Mucosa of descending colon (tissue), 3 donors: Measurements from ENCODE around the gene ABLIM1. TPM values are rescaled to one million over a fixed set of nuclear protein-coding genes. Genes with fewer than 3 reads are reported as not detected.
A peak's percentile ranks its signal among the peaks of the same experiment; 100 is the strongest.

Experiments
- ATAC-seq: fragments of 200-7000 bp; cut with Tn5 transposase; one replicate; pipeline ENCODE4 v1.9.1; 2020; ENCODE audit warnings: mild to moderate bottlenecking, moderate library complexity
- DNase-seq, 3 donors: peaks; one replicate each; pipeline ENCODE4 v3.0.0-alpha.2; 2020
- H3K36me3 ChIP-seq: fragments of 200-600 bp; one replicate; pipeline ENCODE4 v1.8.0; 2021; ENCODE audit warnings: low read depth, mild to moderate bottlenecking
- H3K4me1 ChIP-seq: fragments of 200-600 bp; one replicate; pipeline ENCODE4 v1.8.0; 2021; ENCODE audit warnings: low read depth, mild to moderate bottlenecking
- H3K4me3 ChIP-seq: fragments of 200-600 bp; one replicate; pipeline ENCODE4 v1.8.0; 2021; ENCODE audit warnings: mild to moderate bottlenecking
- H3K9me3 ChIP-seq: fragments of 200-600 bp; one replicate; pipeline ENCODE4 v1.8.0; 2021; ENCODE audit warnings: mild to moderate bottlenecking
- CTCF ChIP-seq: fragments of 200-600 bp; IDR thresholded peaks from one replicate; pipeline ENCODE4 v1.8.0; 2022; ENCODE audit warnings: antibody characterized with exemption, mild to moderate bottlenecking
- intact Hi-C, 2 donors: fragments of 100-400 bp; cut with DNase I in 1 of 2; cut with micrococcal nuclease in 1 of 2; formaldehyde crosslinking; loops; one replicate each; pipeline versions ENCODE4 v1.11.0 to v1.11.1; 2022; cut with DNase I, micrococcal nuclease
- total RNA-seq, 3 donors: library from RNA; stranded (reverse); fragmentation: NEBNext Ultra II Directional in 2 of 3; extraction: Animal tissue kit (Norgen Biotek cat#: 25700) in 2 of 3; gene quantifications; one replicate each; pipeline versions ENCODE4 v1.2.1 to v1.2.4, GENCODE V29; 2021 to 2023
- donor health status: DM: no; HTN: no; CAD: no; lungs with moderate emphysema.
- donor health status: DM: no; HTN: no; CAD: no.
- donor health status: DM: no; HTN: yes; CAD: no.

The ABLIM1 gene
- total RNA-seq, 3 donors from 2014 or later: 67.1 to 122 (median 103) TPM

DNA sequence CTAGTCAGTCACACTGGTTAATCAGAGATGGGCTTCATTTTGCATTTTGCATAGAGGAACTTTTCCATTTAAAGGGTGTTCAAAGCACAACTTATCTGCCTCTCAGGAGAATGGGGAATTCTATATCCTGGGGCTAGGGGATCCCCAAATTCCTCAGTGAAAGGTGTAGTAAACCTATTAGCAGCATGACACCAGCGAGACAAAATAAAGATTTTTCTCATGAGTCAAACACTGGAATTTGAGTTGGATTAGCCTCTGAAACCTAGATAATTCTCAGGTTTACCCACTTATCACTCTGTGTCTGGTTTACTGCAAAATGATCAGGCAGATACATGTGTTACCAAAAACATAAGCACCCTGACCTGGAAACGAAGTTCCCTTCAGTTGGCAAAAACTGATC lies 255.8 kb downstream of the ABLIM1 start:
- Histone ChIP-seq H3K4me1 (peaks cover 17% of the 10 kb centered on the region), H3K36me3 (no peaks in the 10 kb centered on the region), H3K9me3 (no peaks in the 10 kb centered on the region), H3K4me3 (no peak overlapping the region)
- no peak for TF ChIP-seq CTCF
- DNase-seq: no peak
- no peak for ATAC-seq
- intact Hi-C loops: no loop called here

DNA sequence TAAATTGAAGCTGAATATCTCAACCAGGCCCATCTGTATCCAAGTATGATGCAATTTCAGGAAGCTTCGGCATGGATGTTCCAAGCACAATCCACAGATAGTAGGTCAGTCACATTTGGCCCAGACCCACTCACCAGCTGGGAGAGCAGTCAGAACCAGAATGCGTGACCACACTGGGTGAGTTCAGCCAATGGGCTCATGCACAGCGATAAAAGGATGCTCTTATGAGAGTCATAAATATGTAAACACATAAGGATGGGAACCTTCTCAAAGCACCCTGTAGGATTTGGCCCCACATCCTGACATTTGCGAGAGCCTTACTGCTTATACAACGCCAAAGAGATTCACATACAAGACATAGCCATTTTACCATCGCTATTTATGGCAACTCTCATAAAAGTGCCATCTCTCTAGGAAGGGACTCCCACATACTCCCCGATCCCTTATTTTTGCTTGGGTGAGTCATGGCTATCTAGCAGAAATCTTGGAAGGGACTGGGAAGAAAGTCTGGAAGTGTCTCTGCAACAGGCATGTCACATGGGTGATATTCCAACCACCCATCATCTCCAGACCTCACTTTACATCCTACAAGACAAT lies 256.8 kb downstream of the ABLIM1 start:
- peaks cover 17% of the 10 kb centered on the region for H3K4me1 ChIP-seq
- intact Hi-C loops: no loop called here
- no peaks in the 10 kb centered on the region for H3K36me3 ChIP-seq
- H3K4me3 ChIP-seq: no peak overlapping the region
- ATAC-seq (peak; percentile 2), DNase-seq (peak; percentile 43 to 64 (median 53))
- no peak for TF ChIP-seq CTCF
- no peaks in the 10 kb centered on the region for H3K9me3 ChIP-seq

DNA sequence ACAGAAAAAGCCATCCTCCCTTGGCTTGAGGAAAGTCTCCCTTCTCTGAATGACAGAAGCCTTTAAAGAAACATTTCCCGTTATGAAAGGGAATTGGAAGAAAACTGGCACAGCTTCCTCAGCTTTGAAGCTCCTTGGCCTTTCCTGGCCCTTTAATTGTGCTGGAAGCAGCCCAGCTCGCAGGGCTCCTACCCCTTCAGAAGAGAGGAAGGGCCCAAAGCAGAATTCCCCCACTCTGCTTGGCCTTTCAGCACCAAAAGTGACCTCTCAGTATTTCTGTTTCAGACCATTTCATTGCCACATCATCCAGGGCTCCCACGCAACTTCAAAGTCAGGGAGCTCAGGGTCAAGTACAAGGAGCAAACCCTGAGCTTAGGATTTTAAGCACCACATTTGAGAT lies 258.0 kb downstream of the ABLIM1 start:
- Histone ChIP-seq H3K4me3 (no peak overlapping the region), H3K9me3 (no peaks in the 10 kb centered on the region), H3K36me3 (no peaks in the 10 kb centered on the region), H3K4me1 (peaks cover 17% of the 10 kb centered on the region)
- no peak for TF ChIP-seq CTCF
- DNase-seq (no peak), ATAC-seq (no peak)
- intact Hi-C loops: no loop called here

DNA sequence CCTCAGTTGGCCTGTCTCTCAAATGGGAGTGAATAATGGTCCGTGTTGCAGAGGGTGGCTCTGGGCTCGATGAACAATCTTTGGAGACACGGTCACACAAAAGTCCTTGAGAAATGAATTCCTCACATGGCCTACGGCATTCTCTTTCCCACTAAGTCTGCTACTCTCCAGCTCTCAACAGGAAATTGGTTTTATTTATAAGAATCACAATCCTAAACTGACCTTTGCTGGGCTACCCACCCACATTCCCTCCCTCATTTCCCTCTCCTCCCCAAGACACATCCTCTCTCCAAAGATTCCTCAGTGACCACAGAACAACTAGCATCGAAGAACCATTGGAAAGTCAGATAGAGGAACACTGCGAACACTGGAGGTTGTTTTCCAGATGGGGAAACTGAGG lies 258.5 kb downstream of the ABLIM1 start:
- Histone ChIP-seq H3K4me1 (peaks cover 17% of the 10 kb centered on the region), H3K36me3 (no peaks in the 10 kb centered on the region), H3K9me3 (no peaks in the 10 kb centered on the region), H3K4me3 (no peak overlapping the region)
- TF ChIP-seq CTCF: no peak
- intact Hi-C loops: no loop called here
- DNase-seq (no peak), ATAC-seq (no peak)

DNA sequence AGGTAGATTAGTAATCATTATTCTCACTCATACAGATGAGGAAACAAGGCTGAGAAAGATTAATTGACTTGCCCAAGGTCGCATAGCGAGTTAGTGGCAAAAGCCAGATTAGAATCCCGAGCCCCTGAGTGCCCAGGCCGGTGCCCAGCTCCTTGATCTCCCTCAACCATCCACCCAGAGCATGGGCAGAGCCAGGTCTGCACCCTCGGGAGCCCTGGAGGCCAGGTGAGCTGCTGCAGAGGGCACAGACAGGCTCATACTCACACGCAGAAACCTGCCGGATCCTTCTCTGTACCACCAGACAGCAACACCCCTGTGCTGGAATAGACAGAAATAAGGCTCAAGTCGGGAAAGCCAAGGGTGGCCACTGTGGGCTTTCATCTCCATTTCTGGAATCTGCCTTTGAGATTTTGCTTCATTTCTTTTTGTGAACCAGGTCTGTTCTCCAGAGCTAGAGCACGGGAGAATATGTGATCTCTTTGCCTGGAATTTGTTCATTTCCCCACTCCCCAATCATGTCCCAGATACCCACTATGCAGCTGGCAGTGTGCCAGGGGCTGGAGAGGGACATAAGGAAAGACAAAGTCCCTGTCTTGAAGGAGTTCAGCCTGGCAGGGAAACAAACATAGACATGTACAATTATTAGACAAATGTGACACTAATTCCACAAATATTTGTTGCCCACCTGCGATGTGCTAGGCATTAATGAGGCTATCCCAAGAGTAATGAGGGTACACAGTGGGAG lies 259.3 kb downstream of the ABLIM1 start:
- H3K9me3 ChIP-seq: no peaks in the 10 kb centered on the region
- intact Hi-C loops: no loop called here
- no peak for ATAC-seq
- no peak overlapping the region for H3K4me3 ChIP-seq
- peaks cover 11% of the 10 kb centered on the region for H3K4me1 ChIP-seq
- no peak for TF ChIP-seq CTCF
- DNase-seq: no peak
- no peaks in the 10 kb centered on the region for H3K36me3 ChIP-seq
